Smooth muscle cell (in vitro differentiated cells): ENCODE measurements around the gene SND1. TPM values are rescaled to one million over a fixed set of nuclear protein-coding genes. Genes with fewer than 3 reads are reported as not detected.

Source experiments
- DNase-seq: peaks from one replicate; lab custom pipeline; 2025; ENCODE audit not compliant: unreplicated experiment; lab: John Stamatoyannopoulos, UW
- H2AFZ ChIP-seq: fragments of 200-600 bp; sonication (generic); 2 replicates; pipeline ENCODE4 v1.6.0; 2016; ENCODE audit warnings: antibody characterized with exemption, low read depth, mild to moderate bottlenecking
- H3F3A ChIP-seq: fragments of 200-600 bp; sonication (generic); 2 replicates; pipeline ENCODE4 v1.6.0; 2017; ENCODE audit warnings: antibody characterized with exemption, low read depth
- H3K27ac ChIP-seq: fragments of 200-600 bp; sonication (generic); 2 replicates; pipeline ENCODE4 v1.5.1; 2016; ENCODE audit warnings: low read depth, mild to moderate bottlenecking
- H3K27me3 ChIP-seq: fragments of 200-600 bp; sonication (generic); 2 replicates; pipeline ENCODE4 v1.6.1; 2016; ENCODE audit warnings: low read depth, mild to moderate bottlenecking
- H3K36me3 ChIP-seq: fragments of 200-600 bp; sonication (generic); 2 replicates; pipeline ENCODE4 v1.5.1; 2016; ENCODE audit warnings: low read depth
- H3K4me1 ChIP-seq: fragments of 200-600 bp; sonication (generic); 2 replicates; pipeline ENCODE4 v1.5.1; 2016; ENCODE audit warnings: low read depth
- H3K4me2 ChIP-seq: fragments of 200-600 bp; sonication (generic); 2 replicates; pipeline ENCODE4 v1.6.0; 2016; ENCODE audit warnings: mild to moderate bottlenecking
- H3K4me3 ChIP-seq: fragments of 200-600 bp; sonication (generic); 2 replicates; pipeline ENCODE4 v1.5.1; 2016; ENCODE audit warnings: mild to moderate bottlenecking
- H3K79me2 ChIP-seq: fragments of 200-600 bp; sonication (generic); 2 replicates; pipeline ENCODE4 v1.6.0; 2016; ENCODE audit warnings: low read depth, mild to moderate bottlenecking
- H3K9ac ChIP-seq: fragments of 200-600 bp; sonication (generic); 2 replicates; pipeline ENCODE4 v1.6.0; 2016; ENCODE audit warnings: low read depth
- H3K9me3 ChIP-seq: fragments of 200-600 bp; sonication (generic); replicated peaks from 2 replicates; pipeline ENCODE4 v1.5.1; 2016; ENCODE audit warnings: low read depth
- H4K20me1 ChIP-seq: fragments of 200-600 bp; sonication (generic); 2 replicates; pipeline ENCODE4 v1.6.0; 2016; ENCODE audit warnings: low read depth
- CTCF ChIP-seq: fragments of 200-600 bp; sonication (generic); IDR thresholded peaks from 2 replicates; pipeline ENCODE4 v1.5.1; 2017; ENCODE audit warnings: borderline replicate concordance, mild to moderate bottlenecking, antibody characterized with exemption; ENCODE audit not compliant: insufficient read depth, poor library complexity, severe bottlenecking
- WGBS: methylation state at CpG from one replicate; pipeline ENCODE4 v1.1.7; 2016; ENCODE audit warnings: low lambda C conversion rate; 5-methylcytosine and 5-hydroxymethylcytosine counted together
- polyA plus RNA-seq: library from polyadenylated mRNA; unstranded; fragments of >200 nt; fragmentation: Nextera tagmentation; extraction: Ambion mirVana; gene quantifications from 2 replicates; pipeline ENCODE4 v1.2.1, GENCODE V29; 2016
- total RNA-seq: library from RNA; depleted of rRNA; stranded (reverse); fragments of >200 nt; gene quantifications from 2 replicates; pipeline ENCODE4 v1.2.3, GENCODE V29; 2014

Gene SND1
- total and polyA plus RNA-seq, 2 experiments from 2014 or later, result 129 to 136 TPM

GRCh38 chr7:127986581-127987521, 334.9 kb downstream of the SND1 start:
- no peaks in the 10 kb centered on the region for H3K36me3 ChIP-seq
- no peak overlapping the region for H2AFZ ChIP-seq
- no peak overlapping the region for H3K27ac ChIP-seq
- no peak overlapping the region for H3K9ac ChIP-seq
- H3F3A ChIP-seq, result no peaks in the 10 kb centered on the region
- no peak for TF ChIP-seq CTCF
- DNase-seq, result no peak
- 85% methylated on average over 4 of the region's 4 CpGs for WGBS
- H3K27me3 ChIP-seq, result no peaks in the 10 kb centered on the region
- no peak overlapping the region for H3K4me3 ChIP-seq
- no peaks in the 10 kb centered on the region for H3K79me2 ChIP-seq
- H3K9me3 ChIP-seq, result no peaks in the 10 kb centered on the region
- H3K4me2 ChIP-seq, result no peak overlapping the region
- H3K4me1 ChIP-seq, result peaks cover 13% of the 10 kb centered on the region
- H4K20me1 ChIP-seq, result peaks cover 99% of the 10 kb centered on the region

DNA sequence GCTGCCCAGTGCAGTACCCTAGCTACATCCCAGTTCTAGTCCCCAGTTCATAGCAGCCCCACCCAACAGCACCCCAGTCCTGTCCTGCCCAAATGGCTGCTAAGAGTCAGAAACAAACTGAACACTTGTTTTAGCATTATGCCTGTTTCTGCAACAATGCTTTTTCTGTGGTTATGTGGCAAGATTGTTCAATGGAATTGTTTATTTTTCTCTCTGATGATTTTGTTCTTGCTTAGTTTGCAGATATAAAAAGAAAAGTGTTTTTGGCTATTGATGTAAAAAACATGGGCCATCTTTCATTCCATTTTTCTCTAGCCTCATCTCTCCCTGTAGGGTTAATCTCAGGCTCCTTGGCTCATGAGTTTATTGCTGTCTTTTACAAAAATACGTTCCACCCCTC, 336.8 kb downstream of the SND1 start:
- Histone ChIP-seq H3K4me1 (peaks cover 8% of the 10 kb centered on the region), H3K79me2 (no peaks in the 10 kb centered on the region), H4K20me1 (peaks cover 99% of the 10 kb centered on the region), H3K27ac (no peak overlapping the region), H3K9me3 (no peaks in the 10 kb centered on the region), H3K9ac (no peak overlapping the region), H2AFZ (no peak overlapping the region), H3K4me2 (no peak overlapping the region), H3K36me3 (no peaks in the 10 kb centered on the region), H3K27me3 (no peaks in the 10 kb centered on the region), H3F3A (no peaks in the 10 kb centered on the region), H3K4me3 (no peak overlapping the region)
- WGBS, result 86% methylated on average over 1 of the region's 1 CpG
- no peak for DNase-seq
- no peak for TF ChIP-seq CTCF

GRCh38 chr7:127993317-127993716, 341.3 kb downstream of the SND1 start:
- no peak overlapping the region for H3K27ac ChIP-seq
- no peaks in the 10 kb centered on the region for H3K27me3 ChIP-seq
- H4K20me1 ChIP-seq, result peaks cover 99% of the 10 kb centered on the region
- DNase-seq, result no peak
- H2AFZ ChIP-seq, result no peak overlapping the region
- peaks cover 20% of the 10 kb centered on the region for H3K4me1 ChIP-seq
- H3F3A ChIP-seq, result peaks cover 2% of the 10 kb centered on the region
- 98% methylated on average over 6 of the region's 6 CpGs for WGBS
- H3K9me3 ChIP-seq, result no peaks in the 10 kb centered on the region
- no peaks in the 10 kb centered on the region for H3K79me2 ChIP-seq
- H3K4me3 ChIP-seq, result no peak overlapping the region
- H3K9ac ChIP-seq, result no peak overlapping the region
- no peak for TF ChIP-seq CTCF
- no peak overlapping the region for H3K4me2 ChIP-seq
- no peaks in the 10 kb centered on the region for H3K36me3 ChIP-seq
